ENCODE measurements around the gene PSD2. TPM values are rescaled to one million over a fixed set of nuclear protein-coding genes. Genes with fewer than 3 reads are reported as not detected.

Gene PSD2
- total RNA-seq, 1 experiment from 2014 or later, result 0.22 TPM

DNA sequence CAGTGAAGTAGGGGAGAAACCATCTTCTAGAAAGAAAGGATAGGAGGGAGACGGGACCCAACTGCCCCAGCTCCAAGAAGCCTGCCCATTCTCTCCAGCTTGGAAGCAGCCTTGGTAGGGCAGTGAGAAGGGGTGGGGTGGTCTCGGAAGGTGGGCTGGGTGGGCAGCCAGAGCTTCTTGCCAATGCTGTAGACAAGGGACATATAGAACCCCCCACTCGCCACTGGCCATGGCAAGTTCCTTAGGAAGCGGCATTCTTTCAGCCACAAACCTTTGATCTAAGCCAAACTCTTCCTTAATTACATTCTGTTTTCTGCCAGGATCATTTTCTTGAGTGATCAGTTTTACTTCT is 90.2 kb downstream of the PSD2 start:
- H3K4me2 ChIP-seq (ENCODE audit: insufficient read depth, insufficient read length, low read length), result no peak overlapping the region
- Mint-ChIP-seq H3K4me3 (no peak overlapping the region), H3K27ac (no peak overlapping the region), H3K4me1 (peaks cover 3 to 11% of the 10 kb centered on the region in 2 experiments; a peak in 1 of 4 replicates), H3K9me3 (no peaks in the 10 kb centered on the region), H3K36me3 (ENCODE audit: insufficient read depth in 1 of 3, low read depth in 3 of 3) (no peaks in the 10 kb centered on the region; a peak in 1 of 7 replicates), H3K27me3 (ENCODE audit: low read depth) (peaks cover 50% of the 10 kb centered on the region)
- no peak overlapping the region for H3K56ac ChIP-seq (ENCODE audit: insufficient read length, low read depth, low read length)
- no peak overlapping the region for H3T11ph ChIP-seq (ENCODE audit: low read length)
- no peak overlapping the region for H2BK5ac ChIP-seq (ENCODE audit: insufficient read length, low read length)
- no peak overlapping the region for H2BK120ac ChIP-seq (ENCODE audit: low read depth, low read length, poor library complexity, severe bottlenecking)
- no peak overlapping the region for H2BK20ac ChIP-seq (ENCODE audit: low read depth, low read length, poor library complexity, severe bottlenecking)
- no CpG with 5 or more reads among the region's 4 CpGs for WGBS (ENCODE audit: extremely low coverage, insufficient read length, low lambda C conversion rate)
- H3K4me1 ChIP-seq (ENCODE audit: insufficient read depth, low read length), result no peaks in the 10 kb centered on the region
- no peak overlapping the region for H2BK15ac ChIP-seq (ENCODE audit: low read depth, low read length)
- H3K18ac ChIP-seq (ENCODE audit: insufficient read length, low read depth, low read length), result no peak overlapping the region
- H3K79me1 ChIP-seq (ENCODE audit: insufficient read depth, low read depth, low read length, poor library complexity, severe bottlenecking), result no peaks in the 10 kb centered on the region
- no peak overlapping the region for H3K14ac ChIP-seq (ENCODE audit: insufficient read depth, low read length)
- DNase-seq, result no peak
- no peak overlapping the region for H4K5ac ChIP-seq (ENCODE audit: insufficient read length, low read depth, low read length)
- no peak overlapping the region for H2BK12ac ChIP-seq (ENCODE audit: insufficient read length, low read depth, low read length)
- TF ChIP-seq, protein P1, sequence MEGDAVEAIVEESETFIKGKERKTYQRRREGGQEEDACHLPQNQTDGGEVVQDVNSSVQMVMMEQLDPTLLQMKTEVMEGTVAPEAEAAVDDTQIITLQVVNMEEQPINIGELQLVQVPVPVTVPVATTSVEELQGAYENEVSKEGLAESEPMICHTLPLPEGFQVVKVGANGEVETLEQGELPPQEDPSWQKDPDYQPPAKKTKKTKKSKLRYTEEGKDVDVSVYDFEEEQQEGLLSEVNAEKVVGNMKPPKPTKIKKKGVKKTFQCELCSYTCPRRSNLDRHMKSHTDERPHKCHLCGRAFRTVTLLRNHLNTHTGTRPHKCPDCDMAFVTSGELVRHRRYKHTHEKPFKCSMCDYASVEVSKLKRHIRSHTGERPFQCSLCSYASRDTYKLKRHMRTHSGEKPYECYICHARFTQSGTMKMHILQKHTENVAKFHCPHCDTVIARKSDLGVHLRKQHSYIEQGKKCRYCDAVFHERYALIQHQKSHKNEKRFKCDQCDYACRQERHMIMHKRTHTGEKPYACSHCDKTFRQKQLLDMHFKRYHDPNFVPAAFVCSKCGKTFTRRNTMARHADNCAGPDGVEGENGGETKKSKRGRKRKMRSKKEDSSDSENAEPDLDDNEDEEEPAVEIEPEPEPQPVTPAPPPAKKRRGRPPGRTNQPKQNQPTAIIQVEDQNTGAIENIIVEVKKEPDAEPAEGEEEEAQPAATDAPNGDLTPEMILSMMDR (conservative IDR thresholded peaks at IDR 0.05), result no peak
- H4K8ac ChIP-seq (replicated peaks; ENCODE audit: insufficient read length, low read depth, low read length), result no peak overlapping the region
- H3K9me3 ChIP-seq (ENCODE audit: control insufficient read depth, low read depth, low read length), result no peaks in the 10 kb centered on the region
- H3K27me3 ChIP-seq (ENCODE audit: insufficient read depth, low read length), result no peaks in the 10 kb centered on the region
- no peak overlapping the region for H3K4ac ChIP-seq (ENCODE audit: low read depth, low read length)
- no peak overlapping the region for H2AFZ ChIP-seq (ENCODE audit: low read length)
- H3K23ac ChIP-seq (ENCODE audit: insufficient read length, low read depth, low read length), result no peak overlapping the region
- H3K27ac ChIP-seq (ENCODE audit: insufficient read length, low read depth, low read length), result no peak overlapping the region
- no peak overlapping the region for H2AK5ac ChIP-seq (ENCODE audit: insufficient read length, low read length)
- H3K23me2 ChIP-seq (ENCODE audit: insufficient read length, low read depth, low read length, poor library complexity, severe bottlenecking), result no peaks in the 10 kb centered on the region
- H4K20me1 ChIP-seq (ENCODE audit: control insufficient read depth, insufficient read depth, insufficient read length), result peaks cover 3% of the 10 kb centered on the region
- H4K91ac ChIP-seq (ENCODE audit: insufficient read length, low read depth, low read length), result no peak overlapping the region
- H3K79me2 ChIP-seq (ENCODE audit: insufficient read depth, low read length), result no peaks in the 10 kb centered on the region
- H3K9ac ChIP-seq (ENCODE audit: extremely low read depth, insufficient read length, low read length), result no peak overlapping the region

Measured in H9 (cell line).